ENCODE results near the gene TSNAXIP1. TPM values are rescaled to one million over a fixed set of nuclear protein-coding genes. Genes with fewer than 3 reads are reported as not detected.

Gene TSNAXIP1
- total and polyA plus RNA-seq, 3 donors from 2014 or later: 31.3 to 93.7 (median 40.4) TPM

DNA sequence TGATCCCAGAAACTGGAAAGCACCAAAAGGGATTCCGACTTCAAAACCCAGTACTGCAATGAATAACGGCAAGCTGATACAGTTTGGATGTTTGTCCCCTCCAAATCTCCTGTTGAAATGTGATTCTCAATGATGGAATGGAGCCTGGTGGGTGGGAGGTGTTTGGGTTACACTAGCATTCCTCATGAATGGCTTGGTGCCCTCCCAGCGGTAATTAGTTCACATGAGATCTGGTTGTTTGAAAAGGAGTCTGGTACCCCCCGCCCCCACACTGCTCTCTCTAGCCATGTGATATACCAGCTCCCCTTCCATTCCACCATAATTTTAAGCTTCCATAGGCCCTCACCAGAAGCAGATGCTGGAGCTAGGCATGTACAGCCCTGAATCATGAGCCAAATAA lies 40.4 kb upstream of the TSNAXIP1 start:
- no peaks in the 10 kb centered on the region for H3K9me3 ChIP-seq
- H3K36me3 ChIP-seq (ENCODE audit: low read depth, missing control alignments): no peaks in the 10 kb centered on the region
- intact Hi-C loops (cut with DNase I; ENCODE audit: low total_unique reads): no loop called here
- H3K27me3 ChIP-seq: no peaks in the 10 kb centered on the region
- 95 to 100% methylated on average over 4 of the region's 4 CpGs for WGBS, 2 donors
- no peak overlapping the region for H3K27ac ChIP-seq
- no peak for DNase-seq
- H3K4me3 ChIP-seq: no peak overlapping the region
- no peaks in the 10 kb centered on the region for H3K4me1 ChIP-seq
- TF ChIP-seq POLR2A (IDR thresholded peaks at IDR 0.05): no peak
- TF ChIP-seq, protein P1, sequence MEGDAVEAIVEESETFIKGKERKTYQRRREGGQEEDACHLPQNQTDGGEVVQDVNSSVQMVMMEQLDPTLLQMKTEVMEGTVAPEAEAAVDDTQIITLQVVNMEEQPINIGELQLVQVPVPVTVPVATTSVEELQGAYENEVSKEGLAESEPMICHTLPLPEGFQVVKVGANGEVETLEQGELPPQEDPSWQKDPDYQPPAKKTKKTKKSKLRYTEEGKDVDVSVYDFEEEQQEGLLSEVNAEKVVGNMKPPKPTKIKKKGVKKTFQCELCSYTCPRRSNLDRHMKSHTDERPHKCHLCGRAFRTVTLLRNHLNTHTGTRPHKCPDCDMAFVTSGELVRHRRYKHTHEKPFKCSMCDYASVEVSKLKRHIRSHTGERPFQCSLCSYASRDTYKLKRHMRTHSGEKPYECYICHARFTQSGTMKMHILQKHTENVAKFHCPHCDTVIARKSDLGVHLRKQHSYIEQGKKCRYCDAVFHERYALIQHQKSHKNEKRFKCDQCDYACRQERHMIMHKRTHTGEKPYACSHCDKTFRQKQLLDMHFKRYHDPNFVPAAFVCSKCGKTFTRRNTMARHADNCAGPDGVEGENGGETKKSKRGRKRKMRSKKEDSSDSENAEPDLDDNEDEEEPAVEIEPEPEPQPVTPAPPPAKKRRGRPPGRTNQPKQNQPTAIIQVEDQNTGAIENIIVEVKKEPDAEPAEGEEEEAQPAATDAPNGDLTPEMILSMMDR (IDR thresholded peaks at IDR 0.05): no peak

DNA sequence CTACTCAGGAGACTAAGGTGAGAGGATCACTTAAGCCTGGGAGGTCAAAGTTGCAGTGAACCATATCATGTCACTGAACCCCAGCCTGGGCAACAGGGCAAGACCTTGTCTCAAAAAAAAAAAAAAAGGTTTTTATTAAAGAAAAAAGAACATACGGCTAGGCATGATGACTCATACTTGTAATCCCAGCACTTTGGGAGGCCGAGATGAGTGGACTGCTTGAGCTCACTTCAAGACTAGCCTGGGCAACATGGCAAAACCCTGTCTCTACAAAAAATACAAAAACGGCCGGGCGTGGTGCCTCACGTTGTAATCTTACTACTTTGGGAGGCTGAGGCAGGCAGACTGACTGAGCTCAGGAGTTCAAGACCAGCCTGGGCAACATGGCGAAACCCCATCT lies 38.7 kb upstream of the TSNAXIP1 start:
- no peak for DNase-seq
- Histone ChIP-seq H3K27ac (no peak overlapping the region), H3K9me3 (no peaks in the 10 kb centered on the region), H3K27me3 (no peaks in the 10 kb centered on the region), H3K4me3 (no peak overlapping the region), H3K4me1 (peaks cover 5% of the 10 kb centered on the region), H3K36me3 (ENCODE audit: low read depth, missing control alignments) (no peaks in the 10 kb centered on the region)
- TF ChIP-seq POLR2A (IDR thresholded peaks at IDR 0.05): no peak
- TF ChIP-seq, protein P1 (IDR thresholded peaks at IDR 0.05): no peak
- 92 to 94% methylated on average over 7 of the region's 7 CpGs for WGBS, 2 donors
- intact Hi-C loops (cut with DNase I; ENCODE audit: low total_unique reads): no loop called here

DNA sequence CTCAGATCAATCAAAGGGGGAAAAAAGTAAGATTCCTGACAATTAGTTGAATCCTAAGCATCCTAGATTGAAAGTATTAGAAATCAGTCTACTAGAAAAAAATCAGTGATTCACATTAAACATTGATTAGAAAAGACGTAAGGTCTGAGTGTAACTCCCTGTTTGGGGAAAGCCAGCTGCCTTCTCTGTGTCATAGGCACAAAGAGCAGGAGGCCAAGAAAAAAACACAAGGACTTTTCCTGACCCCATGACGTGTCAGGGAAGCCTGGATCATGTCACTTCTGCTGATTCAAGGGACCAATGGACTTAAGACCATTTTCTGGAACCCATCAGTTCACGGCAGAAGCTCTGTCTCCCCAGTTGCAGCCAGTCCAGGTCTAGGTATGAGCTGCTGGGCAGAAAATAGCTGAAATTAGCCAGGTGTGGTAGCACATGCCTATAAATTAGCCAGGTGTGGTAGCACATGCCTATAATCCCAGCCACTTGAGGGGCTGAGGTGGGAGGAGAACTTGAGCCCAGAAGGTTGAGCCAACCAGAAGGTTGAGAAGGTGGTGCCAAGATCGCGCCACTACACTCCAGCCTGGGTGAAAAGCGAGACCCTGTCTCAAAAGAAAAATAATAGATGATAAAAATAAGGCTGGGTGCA lies 36.2 kb upstream of the TSNAXIP1 start:
- H3K4me3 ChIP-seq: no peak overlapping the region
- H3K27ac ChIP-seq: no peak overlapping the region
- DNase-seq: no peak
- 89 to 90% methylated on average over 6 of the region's 6 CpGs for WGBS, 2 donors
- no peaks in the 10 kb centered on the region for H3K9me3 ChIP-seq
- no peak for TF ChIP-seq POLR2A (IDR thresholded peaks at IDR 0.05)
- TF ChIP-seq, protein P1 (IDR thresholded peaks at IDR 0.05): no peak
- peaks cover 22% of the 10 kb centered on the region for H3K4me1 ChIP-seq
- no peaks in the 10 kb centered on the region for H3K36me3 ChIP-seq (ENCODE audit: low read depth, missing control alignments)
- no peaks in the 10 kb centered on the region for H3K27me3 ChIP-seq
- intact Hi-C loops (cut with DNase I; ENCODE audit: low total_unique reads): no loop called here

DNA sequence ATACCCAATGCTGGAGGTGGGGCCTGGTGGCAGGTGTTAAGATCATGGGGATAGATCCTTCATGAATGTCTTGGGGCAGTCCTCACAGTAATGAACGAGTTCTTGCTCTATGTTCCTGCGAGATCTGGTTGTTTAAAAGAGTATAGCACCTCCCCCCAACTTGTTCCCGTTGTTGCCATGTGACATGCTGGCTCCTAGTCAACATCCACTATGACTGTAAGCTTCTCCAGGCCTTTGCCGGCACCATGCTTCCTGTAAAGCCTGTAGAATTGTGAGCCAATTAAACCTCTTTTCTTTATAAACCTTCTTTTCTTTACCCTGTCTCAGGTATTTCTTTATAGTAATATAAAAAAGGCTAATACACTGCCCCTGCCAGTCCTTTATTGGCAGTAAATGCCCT lies 33.6 kb upstream of the TSNAXIP1 start:
- no peaks in the 10 kb centered on the region for H3K36me3 ChIP-seq (ENCODE audit: low read depth, missing control alignments)
- WGBS, 2 donors: 45 to 71% methylated on average over 4 of the region's 4 CpGs
- intact Hi-C loops (cut with DNase I; ENCODE audit: low total_unique reads): no loop called here
- H3K27ac ChIP-seq: no peak overlapping the region
- no peak overlapping the region for H3K4me3 ChIP-seq
- no peaks in the 10 kb centered on the region for H3K27me3 ChIP-seq
- H3K4me1 ChIP-seq: peaks cover 22% of the 10 kb centered on the region
- peak; percentile 59 for DNase-seq
- no peak for TF ChIP-seq POLR2A (IDR thresholded peaks at IDR 0.05)
- TF ChIP-seq, protein P1 (IDR thresholded peaks at IDR 0.05): no peak
- no peaks in the 10 kb centered on the region for H3K9me3 ChIP-seq
